Measurements from ENCODE around the gene OTUD5. TPM values are rescaled to one million over a fixed set of nuclear protein-coding genes. Genes with fewer than 3 reads are reported as not detected.

The OTUD5 gene
- total RNA-seq, 1 donor = 55.5 TPM

- DNase-seq (ENCODE audit: low read depth in 2 of 3, low spot score in 2 of 3) = no peak
Observed at GRCh38 chrX:48974033-48974432, 16.6 kb upstream of the OTUD5 start.

DNA sequence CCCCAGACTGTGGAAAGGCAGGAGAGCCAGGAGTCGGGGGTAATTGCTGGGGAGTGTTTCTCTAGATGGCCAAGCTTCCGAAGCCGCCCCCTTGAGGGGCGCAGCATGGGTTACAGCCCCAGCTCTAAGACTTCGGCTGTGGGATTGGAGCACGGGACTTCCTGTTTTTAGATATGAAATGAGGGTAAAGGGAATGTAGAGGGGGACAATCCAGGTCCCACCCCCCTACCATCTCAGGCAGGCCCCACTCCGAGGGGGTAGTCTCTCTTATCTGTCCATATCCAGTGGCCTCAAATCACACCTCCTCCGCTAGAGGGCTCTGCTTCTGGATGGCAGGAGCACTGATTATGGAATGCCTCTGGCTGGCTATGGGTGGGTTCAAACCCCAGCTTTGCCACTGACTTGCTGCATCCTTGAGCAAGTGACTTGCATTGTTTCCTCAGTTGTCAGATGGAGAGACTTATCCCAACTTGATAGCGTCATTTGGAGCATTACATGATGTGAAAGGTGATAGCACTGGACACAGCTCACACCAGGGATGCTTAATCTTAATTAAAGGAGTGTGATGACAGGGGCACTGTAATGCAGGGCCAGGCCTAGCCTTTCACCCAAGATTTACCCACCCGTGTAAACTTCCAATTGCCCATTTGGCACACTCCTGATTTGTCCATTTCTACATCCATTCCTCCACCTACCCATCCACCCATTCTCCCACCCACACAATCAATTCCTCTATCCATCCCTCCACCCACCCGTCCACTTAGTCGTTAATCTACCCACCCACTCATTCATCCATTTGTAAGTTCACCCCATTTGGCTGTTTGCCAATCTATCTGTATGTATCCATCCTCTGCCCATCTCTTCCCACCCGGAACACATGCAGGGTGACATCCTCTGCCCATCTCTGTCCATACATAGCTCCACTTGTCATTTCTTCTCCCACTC is 15.1 kb upstream of the OTUD5 start:
- peak in 2 of 3 donors; percentile 48 to 66 for DNase-seq (ENCODE audit: low read depth in 2 of 3, low spot score in 2 of 3)

DNA sequence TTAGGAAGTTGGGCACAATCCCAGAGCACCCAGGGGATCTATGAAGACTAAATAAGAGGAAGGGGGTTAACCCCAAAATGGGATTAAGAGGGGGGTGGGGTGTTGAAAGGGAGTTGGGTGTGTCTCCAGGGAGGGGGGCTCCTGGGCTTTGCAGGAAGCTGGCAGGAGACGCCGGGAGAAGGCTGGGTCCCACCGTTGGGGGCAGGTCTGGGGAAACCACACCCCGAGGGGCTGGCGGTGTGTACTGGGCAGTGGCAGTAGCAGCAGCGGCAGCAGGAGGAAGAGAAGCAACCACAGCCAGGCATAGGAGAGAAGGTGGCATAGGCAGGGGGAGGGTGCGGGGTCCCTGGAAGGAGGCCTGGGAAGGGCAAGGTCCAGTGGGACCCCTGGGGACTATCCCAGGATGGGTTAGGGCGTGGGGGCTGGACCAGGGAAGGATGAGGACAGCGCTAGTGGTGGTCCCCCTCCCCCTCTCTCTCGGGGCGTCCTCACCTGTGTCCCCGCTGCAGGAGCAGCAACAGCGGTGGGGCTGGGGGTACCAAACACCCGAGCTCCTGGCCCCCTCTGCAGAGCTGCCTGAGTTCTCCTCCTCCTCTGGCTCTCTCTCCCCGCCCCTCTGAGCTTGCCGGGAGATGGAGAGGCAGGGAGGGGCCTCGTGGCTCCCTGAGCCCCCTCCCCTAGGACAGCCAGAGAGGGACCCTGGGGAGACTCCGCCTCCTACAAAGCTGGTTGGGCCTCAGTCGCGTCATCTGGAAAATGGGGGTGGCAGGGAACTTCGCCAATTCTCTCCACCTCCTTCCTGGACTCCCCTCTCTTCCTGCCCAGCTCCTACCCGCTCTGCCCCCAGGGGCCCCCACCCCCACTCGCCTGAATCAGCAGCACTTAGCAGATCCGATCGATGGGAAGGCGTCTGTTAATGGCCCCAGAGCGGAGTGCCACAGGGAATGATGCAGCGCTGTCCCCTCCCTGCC is 14.1 kb upstream of the OTUD5 start, which contains the start of gene KCND1:
Gene KCND1 (minus strand): TSS at position 596 of the 971 bp plus-strand sequence. CDS start 1,573 bp downstream, outside the sequence.
- DNase-seq (ENCODE audit: low read depth in 2 of 3, low spot score in 2 of 3) = peak in 2 of 3 donors; percentile 16 to 38

- DNase-seq (ENCODE audit: low read depth in 2 of 3, low spot score in 2 of 3) = no peak
Observed at GRCh38 chrX:48969471-48969870, 12.1 kb upstream of the OTUD5 start.

- no peak for DNase-seq (ENCODE audit: low read depth in 2 of 3, low spot score in 2 of 3)
Observed at GRCh38 chrX:48968377-48968776, 11.0 kb upstream of the OTUD5 start.

- DNase-seq (ENCODE audit: low read depth in 2 of 3, low spot score in 2 of 3) = no peak
Observed at GRCh38 chrX:48966796-48967579, 9.6 kb upstream of the OTUD5 start.

- no peak for DNase-seq (ENCODE audit: low read depth in 2 of 3, low spot score in 2 of 3)
Observed at GRCh38 chrX:48965959-48966358, 8.6 kb upstream of the OTUD5 start.

- peak in 1 of 3 donors; percentile 74 for DNase-seq (ENCODE audit: low read depth in 2 of 3, low spot score in 2 of 3)
Observed at GRCh38 chrX:48961585-48962091, 4.2 kb upstream of the OTUD5 start.

GRCh38 chrX:48960291-48960690 is 2.9 kb upstream of the OTUD5 start:
- DNase-seq (ENCODE audit: low read depth in 2 of 3, low spot score in 2 of 3) = no peak

DNA sequence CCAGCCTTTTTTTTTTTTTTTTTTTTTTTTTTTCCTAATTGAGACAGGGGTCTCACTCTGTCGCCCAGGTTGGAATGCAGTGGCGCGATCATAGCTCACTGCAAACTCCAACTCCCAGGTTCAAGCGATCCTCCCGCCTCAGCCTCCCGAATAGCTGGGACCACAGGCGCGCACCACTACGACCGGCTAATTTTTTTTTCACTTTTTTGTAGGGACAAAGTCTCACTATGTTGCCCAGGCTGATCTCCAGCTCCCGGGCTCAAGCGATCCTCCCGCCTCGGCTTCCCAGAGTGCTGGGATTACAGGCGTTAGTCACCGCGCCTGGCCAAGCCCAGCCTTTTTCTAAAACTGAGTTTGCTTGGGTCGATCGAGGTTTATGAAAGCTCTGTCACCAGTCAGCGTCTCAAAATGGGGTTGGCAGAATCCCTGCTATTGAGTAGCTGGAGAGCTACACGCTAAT is 1.3 kb upstream of the OTUD5 start:
- peak in 1 of 3 donors; percentile 30 for DNase-seq (ENCODE audit: low read depth in 2 of 3, low spot score in 2 of 3)

- peak; percentile 83 to 97 (median 96) for DNase-seq (ENCODE audit: low read depth in 2 of 3, low spot score in 2 of 3)
Observed at GRCh38 chrX:48957827-48958634, 624 bp upstream of the OTUD5 start.

DNA sequence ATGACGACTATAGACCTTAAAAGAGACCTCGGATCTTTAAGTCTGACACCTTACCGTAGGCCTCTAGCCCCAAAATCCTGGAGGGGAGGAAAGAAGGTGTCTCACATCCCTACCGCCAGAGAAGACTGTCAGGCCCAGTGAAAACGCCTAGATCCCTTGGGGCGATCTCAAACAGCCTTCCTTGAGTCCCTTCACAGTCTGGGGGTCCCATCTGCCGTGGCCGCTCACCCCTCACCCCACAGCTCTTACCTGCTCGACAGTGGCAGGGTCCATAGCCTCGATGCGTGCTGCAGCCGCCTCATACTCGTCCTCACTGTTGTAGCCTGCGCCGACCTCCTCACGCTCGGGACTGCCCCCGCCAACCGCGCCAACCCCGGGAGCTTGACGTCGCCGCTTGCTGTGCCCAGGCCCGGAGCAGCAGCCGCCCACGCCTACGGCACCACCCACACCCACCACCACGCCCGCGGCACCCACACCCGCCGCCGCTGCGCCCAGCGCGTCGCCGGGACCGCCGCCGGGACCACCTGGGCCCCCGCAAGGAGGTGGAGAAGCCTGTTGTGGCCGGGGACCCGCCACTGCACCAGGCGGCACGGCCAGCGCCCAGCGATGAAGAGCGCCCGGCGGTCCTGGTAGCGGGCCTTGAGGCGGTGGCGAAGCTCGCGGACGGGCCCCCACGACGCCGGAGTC is 536 bp downstream of the OTUD5 start:
- no peak for DNase-seq (ENCODE audit: low read depth in 2 of 3, low spot score in 2 of 3)

DNA sequence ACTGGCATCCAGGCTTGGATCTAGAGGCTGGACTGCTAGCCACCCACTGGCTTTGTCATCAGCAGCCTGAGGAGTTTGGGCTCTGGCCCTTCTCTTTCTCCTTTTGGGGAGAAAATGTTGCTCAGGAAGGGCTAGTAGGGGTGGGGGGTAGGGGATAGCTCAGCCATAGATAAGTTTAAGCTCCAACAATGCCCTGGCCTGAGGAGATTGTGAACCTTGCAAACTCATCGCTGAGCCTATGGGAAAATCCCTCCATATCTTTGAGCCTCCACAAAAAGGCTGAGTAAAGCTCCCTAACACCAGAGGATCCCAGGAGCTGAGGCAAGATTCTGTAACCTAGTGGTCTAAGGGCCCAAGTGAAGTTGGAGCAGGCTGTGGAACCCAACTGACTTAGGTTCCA is 8.8 kb downstream of the OTUD5 start:
- no peak for DNase-seq (ENCODE audit: low read depth in 2 of 3, low spot score in 2 of 3)

GRCh38 chrX:48945517-48946348 is 11.7 kb downstream of the OTUD5 start:
- DNase-seq (ENCODE audit: low read depth in 2 of 3, low spot score in 2 of 3) = peak in 1 of 3 donors; percentile 47

DNA sequence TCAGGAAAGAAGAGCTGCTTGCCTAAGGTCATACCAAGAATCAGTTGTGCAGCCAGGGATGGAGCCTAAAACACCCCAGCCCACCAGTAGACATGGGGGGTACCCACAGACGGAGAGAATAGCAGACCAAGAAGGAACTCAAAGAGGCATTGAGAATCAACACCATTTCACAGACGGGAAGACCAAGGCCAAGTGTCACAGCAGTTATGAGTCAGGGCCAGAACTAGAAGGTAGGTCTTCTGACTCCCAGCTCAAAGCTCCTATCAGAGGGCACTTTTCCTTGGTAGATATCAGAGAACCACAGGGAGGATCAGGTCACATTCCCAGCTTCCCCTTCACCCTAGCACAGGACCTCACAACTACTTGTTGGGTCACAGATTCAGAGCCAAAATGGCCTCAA is 14.5 kb downstream of the OTUD5 start:
- no peak for DNase-seq (ENCODE audit: low read depth in 2 of 3, low spot score in 2 of 3)

DNA sequence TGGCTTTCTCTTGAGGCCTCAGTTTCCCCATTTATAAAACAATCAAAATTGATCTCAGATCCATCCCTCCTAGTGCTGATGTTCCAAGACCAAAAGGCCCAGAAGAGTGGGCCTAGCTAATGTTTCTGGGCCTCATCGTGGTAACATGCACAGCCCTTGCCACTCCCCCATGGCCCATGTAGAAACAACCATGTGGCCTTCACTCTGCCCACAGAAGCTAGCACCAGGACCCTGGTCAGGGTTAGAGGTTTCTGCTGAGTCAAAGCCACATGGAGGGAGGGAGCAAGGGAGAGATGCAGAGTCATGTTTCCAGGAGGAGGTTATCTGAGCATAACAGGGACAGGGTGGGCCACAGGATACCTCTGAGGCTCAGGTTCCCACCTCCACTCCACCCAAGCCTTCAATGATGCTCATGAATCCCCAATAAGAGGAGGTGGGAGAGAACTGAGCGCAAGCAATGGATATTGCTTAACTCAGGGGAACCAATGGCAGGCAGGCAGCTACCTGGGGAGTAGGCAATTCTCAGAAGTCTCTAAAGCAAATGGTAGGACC is 16.9 kb downstream of the OTUD5 start:
- peak in 1 of 3 donors; percentile 19 for DNase-seq (ENCODE audit: low read depth in 2 of 3, low spot score in 2 of 3)

- DNase-seq (ENCODE audit: low read depth in 2 of 3, low spot score in 2 of 3) = no peak
Observed at GRCh38 chrX:48939524-48940228, 17.7 kb downstream of the OTUD5 start.

All from hematopoietic multipotent progenitor cell (in vitro differentiated cells).